Left lobe of liver (tissue), 2 donors: ENCODE data around the gene BNIP5. TPM values are rescaled to one million over a fixed set of nuclear protein-coding genes. Genes with fewer than 3 reads are reported as not detected.

ENCODE experiments used
- ATAC-seq: fragments of 200-7000 bp; cut with Tn5 transposase; one replicate; pipeline ENCODE4 v1.9.1; 2020; ENCODE audit warnings: mild to moderate bottlenecking, moderate library complexity
- DNase-seq: peaks from one replicate; pipeline ENCODE4 v3.0.0-alpha.2; 2020; ENCODE audit warnings: low spot score
- total RNA-seq: library from RNA; stranded (reverse); gene quantifications from one replicate; pipeline ENCODE4 v1.2.1, GENCODE V29; 2021
- donor health status: DM: no; HTN: no; CAD: no; lungs with moderate emphysema.
- donor health status: DM: no; HTN: yes; CAD: no.

Gene BNIP5, protein sequence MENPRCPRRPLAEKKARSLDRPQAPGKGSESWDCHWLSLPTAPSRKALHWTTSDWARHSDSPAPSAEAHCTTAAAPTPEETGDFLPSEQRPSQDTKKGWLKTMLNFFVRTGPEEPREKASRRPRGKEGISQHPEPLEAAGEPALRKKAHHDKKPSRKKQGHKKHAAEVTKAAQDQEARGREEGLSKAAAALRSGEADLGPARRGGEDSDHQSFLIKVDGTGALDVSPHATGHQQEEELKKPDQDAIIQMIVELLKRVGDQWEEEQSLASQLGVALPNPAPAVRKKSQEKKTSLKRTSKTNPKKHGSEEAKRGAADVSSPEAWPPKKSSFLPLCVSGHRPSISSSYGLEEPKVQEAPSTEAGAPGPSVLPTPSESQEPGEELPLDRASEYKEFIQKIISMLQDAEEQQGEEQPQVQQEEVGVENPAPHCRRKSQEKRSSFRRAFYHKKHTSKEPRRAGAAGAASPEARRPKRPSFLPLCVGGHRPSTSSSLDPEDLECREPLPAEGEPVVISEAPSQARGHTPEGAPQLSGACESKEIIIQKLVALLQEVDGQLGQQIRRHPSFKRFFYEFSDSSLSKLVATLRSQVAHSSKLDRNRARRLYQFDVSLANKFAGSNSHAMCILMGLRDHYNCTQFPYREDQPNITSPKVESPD
- total RNA-seq: not detected

DNA sequence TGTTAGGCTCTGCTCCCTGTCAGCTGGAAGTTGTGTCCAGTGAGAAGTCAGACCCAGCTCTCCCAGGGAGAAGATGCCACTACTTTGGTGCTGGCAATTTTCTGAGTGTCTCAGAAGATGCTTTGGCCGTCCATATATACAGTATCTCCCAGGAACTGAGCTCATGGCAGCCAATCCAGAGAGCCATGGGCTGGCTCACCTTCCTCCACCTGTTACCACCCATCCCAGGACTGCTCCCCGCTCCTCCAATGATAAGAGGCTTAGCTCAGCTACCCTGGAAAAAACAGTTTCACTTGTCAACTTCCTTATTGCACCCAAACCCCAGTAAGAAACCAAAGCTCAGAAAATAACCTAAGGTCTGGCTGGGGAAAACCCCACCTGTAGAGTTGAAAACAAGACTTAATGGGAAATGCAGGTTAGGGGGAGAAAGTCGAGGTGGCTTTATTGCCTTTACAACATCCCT, at the start of gene BNIP5:
TSS of gene BNIP5 (minus strand) at position 110 of the 463 bp plus-strand sequence. CDS start 6,198 bp downstream, outside the sequence.
- DNase-seq (no peak), ATAC-seq (no peak)

DNA sequence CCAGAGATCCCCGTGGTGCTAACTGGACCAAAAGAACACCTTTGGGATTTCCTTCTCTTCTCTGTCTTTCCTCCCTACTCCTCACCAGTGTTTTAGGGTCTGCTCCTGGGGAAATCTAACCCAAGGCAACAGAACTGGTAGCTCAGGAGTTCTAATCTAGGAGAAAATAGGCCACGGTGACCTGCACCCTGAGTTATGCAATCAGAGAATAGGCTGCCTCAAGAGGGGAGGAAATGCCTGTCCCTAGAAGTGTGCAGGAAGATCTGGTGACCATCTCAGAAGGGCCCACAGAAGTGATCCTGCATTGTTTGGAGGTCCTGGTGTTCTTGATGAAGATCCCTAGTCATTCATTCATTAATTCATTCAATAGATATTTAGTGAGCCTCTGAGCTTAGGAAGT, 47.4 kb upstream of the BNIP5 start:
- DNase-seq: no peak

DNA sequence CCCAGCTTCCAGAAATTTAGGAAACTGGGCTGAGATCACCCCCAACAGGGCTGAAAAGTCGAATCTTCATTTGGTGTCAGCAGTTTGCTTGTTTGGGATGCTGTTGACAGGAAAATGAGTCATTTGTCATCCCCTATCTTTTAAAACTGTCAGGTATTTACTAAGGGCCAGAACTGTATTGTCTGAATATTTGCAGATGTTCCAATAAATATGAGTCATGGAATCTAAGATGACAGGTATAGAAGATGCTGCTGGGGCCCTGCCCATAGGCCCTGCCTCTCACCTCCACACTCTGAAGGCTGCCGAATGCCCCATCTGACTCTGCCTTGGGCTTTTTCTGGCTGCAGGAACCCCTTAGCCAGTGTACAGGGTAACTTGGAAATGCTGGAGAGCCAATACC, 46.9 kb upstream of the BNIP5 start:
- DNase-seq: no peak

More for the DNA sequence above, 47.4 kb upstream of the BNIP5 start:
- ATAC-seq: no peak

DNA sequence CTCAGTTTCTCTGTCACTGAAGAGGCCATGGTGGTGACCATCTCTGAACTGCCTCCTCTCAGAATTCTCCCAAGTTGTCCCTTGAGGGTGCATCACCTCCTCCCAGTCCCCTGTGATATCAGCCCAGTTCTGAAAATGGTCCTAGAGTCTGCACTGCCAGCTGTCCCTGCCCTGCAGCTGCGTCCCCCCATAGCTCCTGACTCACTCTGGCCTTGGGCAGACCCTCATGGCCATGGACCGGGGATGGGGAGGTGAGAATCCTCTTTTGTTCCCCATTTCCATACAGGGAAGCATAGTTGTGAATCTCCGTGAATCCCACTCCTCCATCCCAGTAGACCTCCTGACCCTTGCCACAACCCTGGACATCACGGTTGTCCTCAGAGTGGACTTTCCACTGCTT, 46.3 kb upstream of the BNIP5 start:
- no peak for DNase-seq
- ATAC-seq: no peak

More for the DNA sequence above, 46.9 kb upstream of the BNIP5 start:
- no peak for ATAC-seq

DNA sequence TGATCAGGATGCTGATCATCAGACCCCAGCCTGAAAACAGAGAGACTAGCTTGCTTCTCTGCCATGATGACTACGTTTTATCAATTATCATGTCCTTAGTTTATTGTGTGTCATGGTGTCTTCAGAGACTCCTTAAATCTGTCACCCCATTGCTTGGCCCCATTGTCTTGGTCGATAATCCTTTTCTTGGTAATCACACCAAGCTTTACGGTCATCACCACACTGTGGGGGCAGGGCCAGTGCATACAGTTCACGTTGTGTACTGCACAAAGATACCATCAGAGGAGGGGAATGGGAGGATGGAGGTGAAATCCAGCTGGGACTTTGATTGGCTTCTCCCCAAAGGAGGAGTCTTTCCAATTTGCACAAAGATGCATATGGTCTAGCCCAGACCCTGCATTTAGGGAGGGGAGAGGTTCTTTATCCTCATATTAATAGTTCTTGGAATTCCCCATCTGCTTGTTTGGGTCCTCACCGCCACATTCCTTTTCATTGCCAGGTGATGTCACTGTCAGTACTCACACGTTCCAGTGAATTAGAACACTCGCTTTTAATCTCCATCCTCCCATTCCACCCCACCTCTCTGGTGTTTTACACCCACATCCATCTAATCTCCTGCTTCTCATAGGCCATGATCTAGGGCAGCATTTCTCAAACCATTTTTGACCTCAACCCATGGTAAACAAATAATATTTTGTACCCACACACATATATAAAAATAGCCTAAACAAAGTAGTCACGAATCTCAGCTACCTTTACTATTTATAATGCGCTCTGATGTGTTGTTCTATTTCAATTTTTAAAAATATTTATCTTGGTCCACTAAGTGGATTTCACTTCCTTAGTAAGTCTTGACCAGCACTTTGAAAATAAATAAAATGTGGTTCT, 45.1 kb upstream of the BNIP5 start:
- ATAC-seq (no peak), DNase-seq (no peak)

DNA sequence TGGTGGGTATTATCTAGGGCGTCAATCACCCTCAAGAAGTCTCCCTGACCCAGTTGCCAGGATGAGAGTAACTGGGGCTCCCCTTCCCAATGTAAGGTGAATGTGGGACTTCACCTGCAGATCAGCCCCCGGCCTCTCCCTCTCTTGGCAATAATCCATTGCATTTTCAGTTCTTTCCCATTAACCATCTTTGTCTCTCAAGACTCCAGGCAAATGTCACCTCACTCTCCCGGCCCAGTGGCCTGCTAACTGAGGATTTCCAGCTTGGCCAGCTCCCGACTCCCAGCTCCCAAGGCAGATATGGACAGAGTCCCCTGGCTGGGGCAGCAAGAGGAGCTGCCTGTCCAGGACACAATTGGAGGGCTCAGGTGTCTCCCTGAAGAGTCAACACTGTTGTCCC, 43.5 kb upstream of the BNIP5 start:
- DNase-seq (no peak), ATAC-seq (no peak)

DNA sequence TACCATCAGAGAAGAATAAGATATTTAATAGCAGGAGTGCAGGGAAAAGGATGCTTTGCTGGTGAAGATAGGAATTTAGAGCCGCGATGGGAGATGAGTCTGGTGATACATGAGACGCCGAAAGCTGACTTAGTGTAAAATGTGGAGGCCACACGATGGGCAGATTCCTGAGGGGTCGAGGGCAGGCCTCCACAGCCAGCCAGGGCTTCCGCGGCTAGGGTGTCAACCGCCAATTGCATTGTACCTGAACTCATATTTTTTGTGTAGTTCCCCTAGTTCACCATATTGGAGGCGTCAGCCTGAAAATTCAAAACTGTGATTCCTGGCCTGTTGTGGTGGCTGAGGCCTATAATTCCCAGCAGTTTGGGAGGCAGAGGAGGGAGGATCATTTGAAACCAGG, 42.2 kb upstream of the BNIP5 start:
- ATAC-seq (no peak), DNase-seq (no peak)

DNA sequence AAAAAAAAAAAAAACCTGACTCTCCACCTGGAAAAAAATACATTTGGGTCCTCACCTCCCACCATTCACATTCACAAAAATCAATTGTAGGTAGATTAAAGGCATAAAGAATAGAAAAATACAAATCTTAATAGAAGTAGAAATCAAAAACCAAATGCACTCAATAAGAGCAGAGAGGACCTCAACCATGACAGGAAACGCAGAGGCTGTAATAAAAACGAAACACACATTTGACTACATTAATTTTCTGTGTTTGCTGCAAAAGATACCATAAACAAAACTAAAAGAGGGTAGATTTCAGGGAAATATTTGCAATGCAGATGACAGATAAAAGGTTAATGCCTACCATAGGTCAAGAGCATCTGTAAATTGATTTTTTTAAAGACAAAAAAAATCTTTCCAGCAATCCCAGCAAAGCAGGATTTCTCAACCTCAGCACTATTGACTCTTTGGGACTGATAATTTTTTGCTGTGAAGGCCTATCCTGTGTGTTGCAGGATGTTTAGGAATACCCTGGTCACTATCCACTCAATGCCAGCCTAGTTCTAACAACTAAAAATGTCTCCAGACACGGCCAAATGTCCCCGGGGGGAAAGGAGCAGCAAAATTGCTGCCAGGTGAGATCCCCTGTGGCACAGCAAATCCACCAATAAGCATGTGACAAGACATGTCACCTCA, 41.7 kb upstream of the BNIP5 start:
- DNase-seq (no peak), ATAC-seq (peak; percentile 41)

DNA sequence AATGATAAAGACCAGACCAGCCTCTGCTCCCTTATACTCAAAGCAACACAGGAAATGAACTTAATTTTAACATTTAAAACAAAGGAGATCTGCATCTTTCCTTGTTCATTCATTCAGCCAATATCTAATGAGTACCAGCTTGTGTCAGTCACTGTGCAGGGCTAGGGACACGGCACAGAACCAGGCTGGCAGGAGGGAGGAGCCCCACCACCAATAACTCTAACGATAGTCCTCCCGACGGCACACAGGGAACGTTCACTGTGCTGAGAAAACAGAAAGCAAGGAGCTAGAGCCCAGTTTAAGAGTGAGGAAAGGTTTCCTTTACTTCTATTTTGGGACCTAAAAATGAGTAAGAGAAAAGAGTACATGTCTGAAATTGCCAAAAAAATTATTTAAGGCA, 40.9 kb upstream of the BNIP5 start:
- ATAC-seq: peak; percentile 39
- DNase-seq: peak; percentile 34

DNA sequence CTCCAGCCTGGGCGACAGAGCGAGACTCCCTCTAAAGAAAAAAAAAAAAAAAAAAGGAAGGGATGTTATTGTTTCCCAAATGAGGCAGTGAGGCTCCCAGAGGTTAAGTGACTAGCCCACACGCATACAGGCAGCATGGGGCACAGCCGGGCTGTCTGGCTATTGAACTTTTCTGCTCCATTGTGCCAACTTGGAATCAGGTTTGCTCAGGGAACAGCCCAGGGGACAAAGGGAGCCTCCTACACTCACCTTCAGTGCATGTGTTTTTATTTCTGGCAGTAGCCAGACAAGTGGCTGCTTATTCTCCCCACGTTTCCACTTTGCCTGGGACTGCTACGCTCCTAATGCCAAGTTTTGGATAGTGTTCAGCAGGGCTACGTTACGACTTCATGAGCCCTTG, 40.1 kb upstream of the BNIP5 start:
- DNase-seq: peak; percentile 64
- peak; percentile 92 for ATAC-seq

DNA sequence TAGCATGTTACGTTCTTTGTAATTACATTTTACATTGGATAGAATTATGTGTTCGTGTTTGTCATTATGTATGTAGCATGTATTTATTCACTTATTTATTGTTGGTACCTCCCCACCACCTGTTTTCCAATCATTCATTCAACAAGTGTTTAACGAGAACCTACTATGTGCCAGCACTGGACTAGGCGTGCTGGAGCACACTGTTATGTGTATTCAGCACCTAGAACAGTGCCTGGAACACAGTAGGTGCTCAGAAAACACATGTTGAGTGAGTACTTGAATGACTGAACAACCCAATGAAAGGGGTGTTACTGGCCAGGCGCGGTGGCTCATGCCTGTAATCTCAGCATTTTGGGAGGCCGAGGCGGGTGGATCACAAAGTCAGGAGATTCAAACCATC, 39.5 kb upstream of the BNIP5 start:
- DNase-seq: no peak
- no peak for ATAC-seq

DNA sequence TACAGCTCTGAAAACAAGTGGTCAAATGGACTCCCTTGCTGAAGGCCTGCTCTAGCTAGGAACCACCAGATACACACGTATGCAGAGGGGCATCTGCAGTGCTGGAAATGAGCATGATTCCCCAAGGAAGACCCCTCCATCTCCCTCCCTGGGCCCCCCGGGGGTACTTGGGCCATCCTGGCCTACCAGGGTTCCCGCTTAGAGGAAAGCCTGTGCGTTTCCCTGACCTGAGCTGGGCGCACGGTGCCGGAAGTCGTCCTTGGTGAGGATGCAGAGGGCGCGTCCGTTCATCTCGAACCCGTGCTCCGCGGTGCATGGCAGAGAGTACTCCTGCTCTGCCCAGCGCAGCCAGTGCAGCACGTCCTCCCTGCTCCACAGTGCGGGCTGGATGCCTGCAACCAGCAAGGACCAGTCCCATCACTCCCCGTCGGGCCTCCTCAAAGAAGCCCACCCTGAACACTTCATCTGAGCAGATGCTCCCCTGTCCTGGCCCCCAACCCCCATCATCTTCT, 39.0 kb upstream of the BNIP5 start:
- no peak for DNase-seq
- ATAC-seq: no peak

DNA sequence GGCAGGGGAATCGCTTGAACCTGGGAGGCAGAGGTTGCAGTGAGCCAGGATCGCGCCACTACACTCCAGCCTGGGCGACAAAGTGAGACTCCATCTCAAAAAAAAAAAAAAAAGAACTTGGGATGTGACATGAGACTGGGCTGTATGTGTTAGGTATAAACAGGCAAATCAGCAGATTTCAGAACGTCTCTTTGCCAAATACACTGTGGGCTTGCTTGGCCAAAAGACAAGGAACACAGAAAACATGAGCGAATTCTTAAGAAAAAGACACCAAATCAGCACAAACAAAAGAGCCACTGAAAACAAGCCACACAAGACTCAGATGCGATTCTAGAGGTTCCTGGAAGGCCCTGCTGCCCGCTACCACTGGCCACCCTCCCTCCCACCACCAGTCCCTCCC, 38.3 kb upstream of the BNIP5 start:
- ATAC-seq: no peak
- DNase-seq: no peak

DNA sequence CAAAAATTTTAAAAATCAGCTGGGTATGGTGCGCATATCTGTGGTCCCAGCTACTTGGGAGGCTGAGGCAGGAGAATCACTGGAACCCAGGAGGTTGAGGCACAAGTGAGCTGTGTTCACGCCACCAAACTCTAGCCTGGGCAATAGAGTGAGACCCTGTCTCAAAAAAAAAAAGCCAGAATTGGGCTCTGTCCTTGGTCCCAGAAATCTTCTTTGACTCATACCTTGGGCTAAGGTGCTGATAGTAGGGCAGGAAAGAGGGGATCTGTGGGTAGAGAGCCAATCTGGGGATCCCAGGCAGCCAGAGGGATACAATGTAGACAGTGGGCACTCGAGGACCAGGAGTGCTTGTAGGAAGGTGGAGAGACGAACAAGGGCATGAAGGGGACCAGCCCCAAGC, 37.5 kb upstream of the BNIP5 start:
- ATAC-seq (no peak), DNase-seq (no peak)

DNA sequence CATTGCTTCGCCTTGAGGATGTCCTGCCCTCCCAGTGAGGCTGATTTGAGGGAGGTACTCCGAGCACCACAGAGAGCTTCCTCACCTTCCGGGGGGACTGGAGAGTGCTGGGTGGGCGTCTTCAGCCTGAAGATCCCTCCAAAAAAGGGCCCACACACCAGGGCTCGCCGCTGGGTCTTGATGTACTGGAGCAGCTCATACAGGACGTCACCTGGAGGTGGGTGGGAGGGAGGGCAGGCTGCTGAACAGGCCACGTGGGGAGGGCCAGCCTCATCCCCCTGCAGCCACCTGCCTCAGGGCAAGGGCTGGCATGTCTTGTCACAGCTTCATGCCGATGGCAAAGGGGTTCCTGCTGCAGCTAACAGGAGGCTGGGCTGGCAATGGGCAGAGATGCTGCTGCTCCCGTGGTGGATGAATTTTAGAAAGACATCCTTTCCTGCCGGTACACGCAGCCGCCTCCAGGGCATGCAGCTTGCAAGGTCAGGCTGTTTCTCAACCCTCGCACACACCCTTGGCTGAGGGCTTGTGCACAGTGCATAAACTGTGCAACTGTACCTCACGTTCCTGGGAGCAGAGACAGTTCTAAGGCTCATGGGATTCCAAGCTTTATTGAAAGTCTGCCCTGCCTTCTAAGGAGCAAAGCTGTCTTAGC, 36.8 kb upstream of the BNIP5 start:
- DNase-seq: no peak
- ATAC-seq: no peak

DNA sequence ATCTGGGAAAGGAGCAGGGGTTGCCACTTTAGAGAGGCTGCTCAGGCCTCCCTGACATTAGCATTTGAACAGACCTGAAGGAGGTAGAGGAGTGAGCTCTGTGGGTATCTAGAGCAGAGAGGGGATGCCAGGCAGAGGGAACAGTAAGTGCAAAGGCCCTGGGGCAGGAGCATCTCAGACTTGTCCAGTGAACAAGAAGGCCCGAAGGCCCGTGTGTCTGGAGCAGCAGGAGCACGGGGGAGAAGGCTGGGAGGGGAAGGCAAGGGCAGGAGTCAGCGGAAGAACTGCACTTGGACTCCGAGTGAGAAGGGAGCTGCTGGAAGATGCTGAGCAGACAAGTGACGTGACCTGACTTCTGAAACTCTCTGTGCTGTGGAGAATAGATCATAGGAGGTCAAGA, 35.4 kb upstream of the BNIP5 start:
- ATAC-seq: no peak
- no peak for DNase-seq

DNA sequence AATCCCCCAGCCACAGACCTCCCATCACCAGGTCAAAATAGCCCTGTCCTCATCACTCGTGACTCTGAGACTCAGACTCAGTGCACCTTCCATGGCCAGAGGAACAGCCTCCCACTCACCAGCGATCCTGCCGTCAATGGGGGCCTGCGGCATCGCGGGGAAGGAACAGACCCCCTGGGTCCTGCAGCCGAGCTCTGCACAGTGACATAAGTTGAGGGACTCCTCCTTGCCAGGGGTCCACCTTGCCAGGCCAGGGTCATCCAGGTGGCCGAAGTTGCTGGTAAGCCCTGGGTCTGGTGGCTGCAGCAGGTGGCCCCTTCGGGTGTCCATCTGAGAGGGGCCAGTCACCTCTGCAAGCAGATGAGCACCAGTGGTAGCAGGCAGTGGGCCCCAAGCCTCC, 34.5 kb upstream of the BNIP5 start:
- ATAC-seq (no peak), DNase-seq (no peak)

DNA sequence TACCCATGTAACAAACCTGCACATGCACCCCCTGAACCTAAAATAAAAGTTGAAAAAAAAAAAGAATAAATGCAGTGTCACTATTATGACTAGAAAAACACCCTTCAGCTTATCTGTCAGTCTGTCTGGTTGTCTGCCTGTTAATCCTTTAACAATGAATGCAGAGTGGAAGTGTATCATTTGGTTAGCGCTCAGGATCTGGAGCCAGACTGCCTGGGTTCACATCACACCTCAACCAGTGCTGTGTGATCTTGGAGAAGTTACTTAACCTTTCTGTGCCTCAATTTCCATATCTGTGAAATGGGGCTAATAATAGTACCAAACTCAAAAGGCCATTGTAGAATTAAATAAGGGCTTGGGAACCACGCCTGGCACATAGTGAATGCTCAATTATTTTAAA, 34.0 kb upstream of the BNIP5 start:
- no peak for ATAC-seq
- no peak for DNase-seq

DNA sequence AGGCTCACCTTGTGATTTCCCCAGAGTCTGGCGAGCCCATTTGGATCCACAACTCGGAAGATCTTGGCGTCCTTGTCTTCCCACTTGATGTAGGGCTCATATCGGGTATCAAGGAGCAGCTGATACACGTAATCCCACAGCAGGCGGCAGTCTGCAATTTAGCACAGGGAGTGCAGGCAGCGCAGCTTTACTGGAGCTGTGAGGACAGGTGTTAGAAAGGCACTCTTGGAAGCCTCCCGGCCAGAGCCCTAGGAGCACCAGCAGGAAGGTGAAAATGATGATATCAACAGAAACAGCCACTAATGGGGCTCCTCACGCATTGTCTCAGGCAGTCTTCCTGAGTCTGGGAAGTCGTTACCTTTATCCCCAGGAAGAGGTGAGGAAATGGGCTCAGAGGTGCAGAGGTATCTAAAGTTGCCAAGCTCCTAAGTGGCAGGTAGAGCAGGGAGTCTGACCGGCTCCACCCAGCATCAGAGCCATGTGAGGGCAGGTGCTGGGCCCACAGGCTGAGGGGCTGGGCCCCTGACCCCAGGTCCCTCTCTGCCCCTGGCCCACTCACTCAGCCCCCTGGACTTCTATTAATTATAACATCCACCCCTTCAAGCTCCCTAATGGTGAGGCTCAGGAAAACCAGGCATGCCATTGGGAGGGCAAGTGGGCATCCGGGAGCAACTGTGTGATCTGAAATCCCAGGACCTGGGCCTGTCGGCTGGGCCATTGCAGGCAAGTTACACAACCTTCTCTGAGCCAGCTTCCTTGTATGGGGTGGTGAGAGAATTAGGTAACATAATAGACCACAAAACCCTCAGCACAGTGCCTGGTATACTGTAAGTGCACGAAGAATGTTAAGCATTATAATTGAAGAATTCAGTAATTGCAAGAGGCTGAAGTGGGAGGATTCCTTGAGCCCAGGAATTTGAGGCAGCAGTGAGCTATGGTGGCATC, 32.5 kb upstream of the BNIP5 start:
- no peak for ATAC-seq

More for the DNA sequence above, 32.5 kb upstream of the BNIP5 start:
- DNase-seq: no peak
